ENCODE results near the gene HHIPL2. TPM values are rescaled to one million over a fixed set of nuclear protein-coding genes. Genes with fewer than 3 reads are reported as not detected.
A peak's percentile ranks its signal among the peaks of the same experiment; 100 is the strongest.

The HHIPL2 gene
- total RNA-seq, 1 donor from 2014 or later: 0.08 TPM

DNA sequence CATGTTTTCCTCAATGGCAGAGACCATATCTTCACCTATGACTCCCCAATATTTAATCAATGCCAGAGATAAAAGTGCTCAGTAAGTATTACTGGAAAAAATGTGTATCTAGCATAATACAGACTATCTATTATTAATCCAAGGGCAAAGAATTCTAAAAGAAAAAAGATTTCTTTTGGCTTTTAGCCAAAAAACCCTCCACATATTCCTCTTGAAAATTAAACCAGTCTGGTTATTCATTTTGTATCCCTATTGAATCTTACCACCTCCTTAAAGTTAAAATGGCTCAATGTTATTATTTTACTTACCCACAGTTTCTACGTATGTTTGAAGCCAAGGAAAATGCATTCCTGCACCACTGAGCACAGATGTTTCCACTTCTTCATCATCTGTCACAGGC is 40.2 kb upstream of the HHIPL2 start:
- H3K36me3 ChIP-seq (ENCODE audit: control insufficient read depth, insufficient read depth, low read length): no peaks in the 10 kb centered on the region
- DNase-seq (ENCODE audit: low read depth): no peak
- TF ChIP-seq, protein P1, sequence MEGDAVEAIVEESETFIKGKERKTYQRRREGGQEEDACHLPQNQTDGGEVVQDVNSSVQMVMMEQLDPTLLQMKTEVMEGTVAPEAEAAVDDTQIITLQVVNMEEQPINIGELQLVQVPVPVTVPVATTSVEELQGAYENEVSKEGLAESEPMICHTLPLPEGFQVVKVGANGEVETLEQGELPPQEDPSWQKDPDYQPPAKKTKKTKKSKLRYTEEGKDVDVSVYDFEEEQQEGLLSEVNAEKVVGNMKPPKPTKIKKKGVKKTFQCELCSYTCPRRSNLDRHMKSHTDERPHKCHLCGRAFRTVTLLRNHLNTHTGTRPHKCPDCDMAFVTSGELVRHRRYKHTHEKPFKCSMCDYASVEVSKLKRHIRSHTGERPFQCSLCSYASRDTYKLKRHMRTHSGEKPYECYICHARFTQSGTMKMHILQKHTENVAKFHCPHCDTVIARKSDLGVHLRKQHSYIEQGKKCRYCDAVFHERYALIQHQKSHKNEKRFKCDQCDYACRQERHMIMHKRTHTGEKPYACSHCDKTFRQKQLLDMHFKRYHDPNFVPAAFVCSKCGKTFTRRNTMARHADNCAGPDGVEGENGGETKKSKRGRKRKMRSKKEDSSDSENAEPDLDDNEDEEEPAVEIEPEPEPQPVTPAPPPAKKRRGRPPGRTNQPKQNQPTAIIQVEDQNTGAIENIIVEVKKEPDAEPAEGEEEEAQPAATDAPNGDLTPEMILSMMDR (IDR thresholded peaks at IDR 0.05; ENCODE audit: insufficient read depth, low read length, poor library complexity, severe bottlenecking): no peak
- no peak overlapping the region for H3K4me3 ChIP-seq (ENCODE audit: low read depth, low read length)
- no peaks in the 10 kb centered on the region for H3K27me3 ChIP-seq (ENCODE audit: control insufficient read depth, insufficient read depth, low read length)

DNA sequence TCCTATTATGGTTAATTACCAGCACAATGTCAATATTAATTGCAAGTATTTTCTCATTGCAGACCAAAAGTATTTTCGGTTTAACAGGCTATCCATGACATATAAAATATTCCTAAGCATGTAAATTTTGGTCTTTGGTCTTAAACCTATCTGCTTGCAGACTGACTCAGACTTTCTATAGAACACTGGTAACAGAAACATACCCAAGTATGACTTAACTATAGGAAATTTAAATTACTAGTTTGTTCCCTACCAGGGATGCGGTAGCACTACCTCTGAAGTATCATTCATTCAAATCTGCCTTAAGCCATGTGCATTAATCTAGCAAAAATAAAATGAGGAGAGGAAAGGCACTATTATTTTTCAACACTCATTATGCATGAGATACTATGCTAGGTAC is 38.9 kb upstream of the HHIPL2 start:
- TF ChIP-seq, protein P1 (IDR thresholded peaks at IDR 0.05; ENCODE audit: insufficient read depth, low read length, poor library complexity, severe bottlenecking): no peak
- H3K36me3 ChIP-seq (ENCODE audit: control insufficient read depth, insufficient read depth, low read length): no peaks in the 10 kb centered on the region
- H3K27me3 ChIP-seq (ENCODE audit: control insufficient read depth, insufficient read depth, low read length): no peaks in the 10 kb centered on the region
- no peak overlapping the region for H3K4me3 ChIP-seq (ENCODE audit: low read depth, low read length)
- DNase-seq (ENCODE audit: low read depth): no peak

DNA sequence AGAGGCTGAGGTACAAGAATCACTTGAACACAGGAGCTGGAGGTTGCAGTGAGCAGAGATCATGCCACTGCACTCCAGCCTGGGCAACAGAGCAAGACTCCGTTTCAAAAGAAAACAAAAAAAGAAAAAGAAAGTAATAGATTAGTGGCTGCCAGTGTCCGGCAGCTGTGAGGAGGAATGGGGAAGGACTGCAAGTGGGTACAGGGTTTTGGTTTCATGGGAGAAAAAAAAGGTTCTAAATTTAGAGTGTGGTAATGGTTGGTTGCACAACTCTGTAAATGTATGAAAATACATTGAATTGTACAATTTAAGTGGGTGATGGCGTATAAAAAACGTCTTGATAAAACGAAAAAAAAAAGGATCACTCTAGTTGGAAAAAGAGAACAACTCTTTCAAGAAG is 35.2 kb upstream of the HHIPL2 start:
- no peak for DNase-seq (ENCODE audit: low read depth)
- Histone ChIP-seq H3K27me3 (ENCODE audit: control insufficient read depth, insufficient read depth, low read length) (no peaks in the 10 kb centered on the region), H3K36me3 (ENCODE audit: control insufficient read depth, insufficient read depth, low read length) (no peaks in the 10 kb centered on the region), H3K4me3 (ENCODE audit: low read depth, low read length) (no peak overlapping the region)
- TF ChIP-seq, protein P1 (IDR thresholded peaks at IDR 0.05; ENCODE audit: insufficient read depth, low read length, poor library complexity, severe bottlenecking): no peak

DNA sequence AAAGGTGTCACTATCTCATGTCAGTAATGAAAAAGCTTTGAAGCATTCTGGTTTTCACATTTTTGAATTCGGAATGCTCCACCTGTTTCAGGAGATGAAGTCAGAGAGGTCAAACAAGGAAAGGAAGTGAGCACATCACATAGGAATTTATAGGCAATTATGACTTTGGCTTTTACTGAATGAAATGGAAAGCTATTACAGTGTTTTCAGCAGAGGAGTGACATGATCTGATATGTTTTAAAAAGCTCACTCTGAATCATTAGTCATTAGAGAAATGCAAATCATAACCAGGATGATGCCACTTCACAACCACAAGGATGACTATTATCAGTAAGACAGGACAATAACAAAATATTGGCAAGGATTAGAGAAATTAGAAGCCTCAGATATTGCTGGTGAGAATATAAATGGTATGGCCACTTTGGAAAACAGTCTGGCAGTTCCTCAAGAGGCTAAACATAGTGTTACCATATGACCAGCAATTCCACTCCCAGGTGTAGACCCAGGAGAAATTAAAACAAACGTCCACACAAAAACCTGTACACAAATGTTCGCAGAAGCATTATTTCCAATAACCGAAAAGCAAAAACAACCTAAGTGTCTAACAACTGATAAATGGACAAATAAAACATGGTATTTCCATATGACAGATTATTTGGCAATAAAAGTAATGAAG is 34.3 kb upstream of the HHIPL2 start:
- no peaks in the 10 kb centered on the region for H3K36me3 ChIP-seq (ENCODE audit: control insufficient read depth, insufficient read depth, low read length)
- H3K4me3 ChIP-seq (ENCODE audit: low read depth, low read length): no peak overlapping the region
- peak; percentile 10 for DNase-seq (ENCODE audit: low read depth)
- no peaks in the 10 kb centered on the region for H3K27me3 ChIP-seq (ENCODE audit: control insufficient read depth, insufficient read depth, low read length)
- TF ChIP-seq, protein P1 (IDR thresholded peaks at IDR 0.05; ENCODE audit: insufficient read depth, low read length, poor library complexity, severe bottlenecking): no peak

DNA sequence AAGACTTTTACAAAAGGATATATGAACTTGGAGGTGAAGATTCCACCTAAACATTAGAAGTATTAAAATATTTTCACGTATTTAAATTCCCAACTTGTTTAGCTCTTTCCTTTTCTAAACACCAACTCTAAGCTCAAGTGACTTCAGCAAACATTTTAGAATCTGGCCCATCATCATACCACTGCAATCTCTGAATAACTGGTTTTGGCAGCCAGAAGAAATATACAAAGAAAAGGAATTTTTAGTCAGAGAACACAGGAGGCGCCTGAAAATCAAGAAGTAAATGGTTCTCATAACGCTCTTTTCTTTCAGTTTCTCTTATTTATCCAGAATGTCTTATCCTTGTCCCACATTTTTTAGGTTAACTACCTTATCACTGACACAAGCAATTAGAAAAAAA is 31.4 kb upstream of the HHIPL2 start:
- TF ChIP-seq, protein P1 (IDR thresholded peaks at IDR 0.05; ENCODE audit: insufficient read depth, low read length, poor library complexity, severe bottlenecking): no peak
- H3K4me3 ChIP-seq (ENCODE audit: low read depth, low read length): no peak overlapping the region
- H3K27me3 ChIP-seq (ENCODE audit: control insufficient read depth, insufficient read depth, low read length): no peaks in the 10 kb centered on the region
- H3K36me3 ChIP-seq (ENCODE audit: control insufficient read depth, insufficient read depth, low read length): no peaks in the 10 kb centered on the region
- DNase-seq (ENCODE audit: low read depth): no peak

DNA sequence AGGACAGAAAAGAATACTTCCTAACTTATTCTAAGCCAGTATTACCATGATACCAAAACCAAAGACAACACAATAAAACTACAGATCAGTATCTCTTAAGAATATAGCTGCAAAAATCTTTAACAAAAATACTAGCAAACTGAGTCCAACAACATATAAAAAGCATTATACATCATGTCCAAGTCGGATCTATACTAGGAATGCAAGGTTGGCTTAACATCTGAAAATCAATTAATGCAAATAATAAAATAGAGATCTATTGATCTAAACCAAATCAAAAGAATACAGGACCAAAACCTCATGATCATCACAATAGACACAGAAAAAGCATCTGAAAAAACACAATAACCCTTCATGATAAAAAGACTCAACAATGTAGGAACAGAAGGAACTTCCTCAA is 22.9 kb upstream of the HHIPL2 start:
- DNase-seq (ENCODE audit: low read depth): no peak
- H3K4me3 ChIP-seq (ENCODE audit: low read depth, low read length): no peak overlapping the region
- H3K27me3 ChIP-seq (ENCODE audit: control insufficient read depth, insufficient read depth, low read length): no peaks in the 10 kb centered on the region
- TF ChIP-seq, protein P1 (IDR thresholded peaks at IDR 0.05; ENCODE audit: insufficient read depth, low read length, poor library complexity, severe bottlenecking): no peak
- H3K36me3 ChIP-seq (ENCODE audit: control insufficient read depth, insufficient read depth, low read length): no peaks in the 10 kb centered on the region

Measured in kidney epithelial cell (primary cell).